Measurements from ENCODE around the gene CRB3. TPM values are rescaled to one million over a fixed set of nuclear protein-coding genes. Genes with fewer than 3 reads are reported as not detected.
"Not testable (repeated sequence)": the region's sequence is repeated elsewhere in the genome, so short reads cannot be mapped to it uniquely, and the experiment has no call there.

The CRB3 gene
- 1 to 10 TPM in 2 of 10 donors, under 1 TPM in 2, not detected in 6; 0.22 to 1.2 (median 0.68) TPM for polyA plus RNA-seq (ENCODE audit: insufficient read length in 10 of 10)
- long read RNA-seq, donor 1: 0 reads
- long read RNA-seq, donor 2: 0 reads
- long read RNA-seq, donor 3: 0 reads
- long read RNA-seq, donor 4: 0 reads
- long read RNA-seq, donor 5: 0 reads
- long read RNA-seq, donor 6: 0 reads
- long read RNA-seq, donor 7: 0 reads
- long read RNA-seq, donor 8, partial matches to known transcripts: 0 of 1 reads
- long read RNA-seq, donor 8, other reads (novel, unspliced or antisense): 0 of 1 reads
- long read RNA-seq, donor 9: 0 reads

- no peak for DNase-seq
Observed at GRCh38 chr19:6464070-6464873, at the start of gene CRB3. TSS of gene CRB3 (plus strand) at chr19:6464271. CDS start at chr19:6464702, 431 bp downstream.

GRCh38 chr19:6414793-6415590 is 49.1 kb upstream of the CRB3 start:
- DNase-seq: no peak

- DNase-seq: no peak
Observed at GRCh38 chr19:6415591-6416190, 48.4 kb upstream of the CRB3 start.

- no peak for DNase-seq
Observed at GRCh38 chr19:6416658-6417405, 47.2 kb upstream of the CRB3 start.

GRCh38 chr19:6417713-6418561 is 46.1 kb upstream of the CRB3 start:
- DNase-seq: no peak

- DNase-seq: no peak
Observed at GRCh38 chr19:6418562-6418932, 45.5 kb upstream of the CRB3 start.

GRCh38 chr19:6421075-6422014 is 42.7 kb upstream of the CRB3 start:
- DNase-seq: no peak

GRCh38 chr19:6423499-6424194 is 40.4 kb upstream of the CRB3 start:
- DNase-seq: peak in 2 of 3 donors; percentile 22 to 70

- DNase-seq: peak in 2 of 3 donors; percentile 32 to 38
Observed at GRCh38 chr19:6424195-6424938, 39.7 kb upstream of the CRB3 start, which contains the start of gene KHSRP. TSS of gene KHSRP (minus strand) at chr19:6424811. CDS start at chr19:6424701, 110 bp downstream.

- peak; percentile 100 for DNase-seq
Observed at GRCh38 chr19:6424939-6425731, 38.9 kb upstream of the CRB3 start.

- DNase-seq: peak in 1 of 3 donors; percentile 34
Observed at GRCh38 chr19:6425732-6426620, 38.1 kb upstream of the CRB3 start.

- no peak for DNase-seq
Observed at GRCh38 chr19:6427131-6427530, 36.9 kb upstream of the CRB3 start.

GRCh38 chr19:6428692-6429418 is 35.2 kb upstream of the CRB3 start:
- DNase-seq: not testable (repeated sequence)

GRCh38 chr19:6429419-6430221 is 34.5 kb upstream of the CRB3 start:
- DNase-seq: no peak
